ENCODE results near the gene IQGAP2.

The IQGAP2 gene

GRCh38 chr5:76477571-76477970 is 74.5 kb downstream of the IQGAP2 start:
- no peak for DNase-seq (ENCODE audit: low spot score)

GRCh38 chr5:76479281-76479680 is 76.2 kb downstream of the IQGAP2 start:
- no peak for DNase-seq (ENCODE audit: low spot score)

GRCh38 chr5:76479973-76480667 is 77.0 kb downstream of the IQGAP2 start:
- DNase-seq (ENCODE audit: low spot score) = no peak

- DNase-seq (ENCODE audit: low spot score) = no peak
These were observed 79.9 kb downstream of the IQGAP2 start for GRCh38 chr5:76482984-76483383.

GRCh38 chr5:76483433-76483832 is 80.3 kb downstream of the IQGAP2 start:
- no peak for DNase-seq (ENCODE audit: low spot score)

- DNase-seq (ENCODE audit: low spot score) = no peak
These were observed 80.8 kb downstream of the IQGAP2 start for GRCh38 chr5:76483881-76484280.

GRCh38 chr5:76485511-76485910 is 82.4 kb downstream of the IQGAP2 start:
- DNase-seq (ENCODE audit: low spot score) = no peak

GRCh38 chr5:76487386-76487785 is 84.3 kb downstream of the IQGAP2 start:
- DNase-seq (ENCODE audit: low spot score) = no peak

- no peak for DNase-seq (ENCODE audit: low spot score)
These were observed 84.7 kb downstream of the IQGAP2 start for GRCh38 chr5:76487821-76488220.

GRCh38 chr5:76488969-76489368 is 85.9 kb downstream of the IQGAP2 start:
- peak; percentile 43 for DNase-seq (ENCODE audit: low spot score)

- DNase-seq (ENCODE audit: low spot score) = no peak
These were observed 87.0 kb downstream of the IQGAP2 start for GRCh38 chr5:76489877-76490688.

GRCh38 chr5:76490960-76491359 is 87.9 kb downstream of the IQGAP2 start:
- DNase-seq (ENCODE audit: low spot score) = no peak

GRCh38 chr5:76492819-76493189 is 89.7 kb downstream of the IQGAP2 start:
- no peak for DNase-seq (ENCODE audit: low spot score)

GRCh38 chr5:76493190-76493837 is 90.2 kb downstream of the IQGAP2 start:
- DNase-seq (ENCODE audit: low spot score) = no peak

- DNase-seq (ENCODE audit: low spot score) = no peak
These were observed 91.1 kb downstream of the IQGAP2 start for GRCh38 chr5:76494201-76494600.

- no peak for DNase-seq (ENCODE audit: low spot score)
These were observed 92.8 kb downstream of the IQGAP2 start for GRCh38 chr5:76495870-76496269.

GRCh38 chr5:76497065-76497460 is 94.0 kb downstream of the IQGAP2 start:
- no peak for DNase-seq (ENCODE audit: low spot score)

- no peak for DNase-seq (ENCODE audit: low spot score)
These were observed 95.1 kb downstream of the IQGAP2 start for GRCh38 chr5:76497986-76498717.

- no peak for DNase-seq (ENCODE audit: low spot score)
These were observed 96.5 kb downstream of the IQGAP2 start for GRCh38 chr5:76499507-76500161.

- no peak for DNase-seq (ENCODE audit: low spot score)
These were observed 97.7 kb downstream of the IQGAP2 start for GRCh38 chr5:76500633-76501393.

- DNase-seq (ENCODE audit: low spot score) = no peak
These were observed 100.8 kb downstream of the IQGAP2 start for GRCh38 chr5:76503929-76504328.

Measured in D341Med (cell line).